ENCODE data around the gene TNIK. TPM values are rescaled to one million over a fixed set of nuclear protein-coding genes. Genes with fewer than 3 reads are reported as not detected.
"Not testable (repeated sequence)": the region's sequence is repeated elsewhere in the genome, so short reads cannot be mapped to it uniquely, and the experiment has no call there.

TNIK gene
- total RNA-seq, 1 donor = 24.2 TPM

DNA sequence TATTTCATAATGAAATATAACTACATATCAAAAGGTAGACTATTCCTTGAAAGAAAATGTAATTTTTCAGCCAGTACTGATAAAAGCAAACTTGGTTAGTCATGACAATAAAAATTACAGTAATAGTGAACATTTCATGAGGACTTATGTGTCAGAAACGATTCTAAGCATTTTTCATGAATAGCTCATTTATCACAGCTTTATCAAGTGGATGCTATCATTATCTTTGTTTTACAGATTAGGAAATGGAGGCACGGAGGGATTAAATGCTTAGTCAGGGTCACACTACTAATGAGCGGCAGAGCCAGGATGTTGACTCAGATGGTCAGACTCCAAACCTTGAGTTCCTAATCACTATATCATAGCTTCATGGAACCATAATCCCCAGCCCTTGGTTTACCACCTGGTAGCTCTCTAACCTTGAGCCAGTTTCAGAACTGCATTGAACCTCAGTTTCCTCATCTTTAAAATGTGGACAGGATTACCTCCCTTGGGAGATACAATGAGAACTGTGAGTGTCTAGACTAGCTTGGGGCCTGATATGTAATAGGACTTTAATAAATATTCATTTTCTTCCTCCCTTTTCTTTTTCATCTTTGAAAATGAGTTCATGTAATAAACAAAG lies 85.4 kb downstream of the TNIK start:
- H3K4me3 ChIP-seq (ENCODE audit: low read depth, low read length) = no peak overlapping the region
- peak; percentile 98 for DNase-seq (ENCODE audit: low read depth)
- TF ChIP-seq, protein P1, sequence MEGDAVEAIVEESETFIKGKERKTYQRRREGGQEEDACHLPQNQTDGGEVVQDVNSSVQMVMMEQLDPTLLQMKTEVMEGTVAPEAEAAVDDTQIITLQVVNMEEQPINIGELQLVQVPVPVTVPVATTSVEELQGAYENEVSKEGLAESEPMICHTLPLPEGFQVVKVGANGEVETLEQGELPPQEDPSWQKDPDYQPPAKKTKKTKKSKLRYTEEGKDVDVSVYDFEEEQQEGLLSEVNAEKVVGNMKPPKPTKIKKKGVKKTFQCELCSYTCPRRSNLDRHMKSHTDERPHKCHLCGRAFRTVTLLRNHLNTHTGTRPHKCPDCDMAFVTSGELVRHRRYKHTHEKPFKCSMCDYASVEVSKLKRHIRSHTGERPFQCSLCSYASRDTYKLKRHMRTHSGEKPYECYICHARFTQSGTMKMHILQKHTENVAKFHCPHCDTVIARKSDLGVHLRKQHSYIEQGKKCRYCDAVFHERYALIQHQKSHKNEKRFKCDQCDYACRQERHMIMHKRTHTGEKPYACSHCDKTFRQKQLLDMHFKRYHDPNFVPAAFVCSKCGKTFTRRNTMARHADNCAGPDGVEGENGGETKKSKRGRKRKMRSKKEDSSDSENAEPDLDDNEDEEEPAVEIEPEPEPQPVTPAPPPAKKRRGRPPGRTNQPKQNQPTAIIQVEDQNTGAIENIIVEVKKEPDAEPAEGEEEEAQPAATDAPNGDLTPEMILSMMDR (IDR thresholded peaks at IDR 0.05; ENCODE audit: insufficient read depth, low read length) = no peak

DNA sequence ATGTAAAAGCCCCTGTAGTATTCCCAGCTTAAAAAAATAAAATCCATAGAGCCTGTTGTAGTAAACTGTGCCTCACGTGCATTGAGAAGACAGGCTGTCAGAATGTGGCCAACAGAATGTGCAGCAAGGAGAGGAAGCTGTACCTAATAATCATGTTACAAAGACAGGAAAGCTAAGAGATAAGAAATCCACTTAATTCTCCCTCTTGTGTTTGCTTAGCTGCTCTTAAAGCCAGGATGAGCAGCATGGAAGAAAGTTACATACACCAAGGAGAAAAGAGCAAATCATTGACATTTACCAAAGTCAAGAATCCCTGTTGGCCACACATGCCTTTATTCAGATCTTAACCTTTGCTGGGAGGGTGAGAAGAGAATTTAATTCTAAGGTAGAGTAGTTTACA lies 85.9 kb downstream of the TNIK start:
- no peak for DNase-seq (ENCODE audit: low read depth)
- H3K4me3 ChIP-seq (ENCODE audit: low read depth, low read length) = no peak overlapping the region
- TF ChIP-seq, protein P1 (IDR thresholded peaks at IDR 0.05; ENCODE audit: insufficient read depth, low read length) = no peak

DNA sequence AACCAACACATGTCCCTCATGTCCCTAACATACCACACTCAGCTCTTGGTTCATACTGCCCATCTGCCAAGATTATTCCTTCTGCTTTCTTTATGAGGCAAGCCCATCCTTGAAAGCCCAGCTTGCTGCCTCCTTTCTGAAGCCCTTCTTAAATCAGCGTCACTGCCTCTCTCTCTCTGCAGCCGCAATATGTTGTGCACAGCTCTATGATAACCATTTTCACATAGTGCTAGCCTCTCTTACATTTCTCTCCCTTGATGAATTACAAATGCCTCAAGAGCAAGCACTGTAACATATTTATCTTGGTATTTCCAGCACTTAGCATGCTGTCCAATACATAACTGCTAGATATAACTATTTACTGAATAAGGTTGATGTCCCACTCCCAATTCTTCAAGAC lies 86.5 kb downstream of the TNIK start:
- no peak for DNase-seq (ENCODE audit: low read depth)
- H3K4me3 ChIP-seq (ENCODE audit: low read depth, low read length) = no peak overlapping the region
- TF ChIP-seq, protein P1 (IDR thresholded peaks at IDR 0.05; ENCODE audit: insufficient read depth, low read length) = no peak

DNA sequence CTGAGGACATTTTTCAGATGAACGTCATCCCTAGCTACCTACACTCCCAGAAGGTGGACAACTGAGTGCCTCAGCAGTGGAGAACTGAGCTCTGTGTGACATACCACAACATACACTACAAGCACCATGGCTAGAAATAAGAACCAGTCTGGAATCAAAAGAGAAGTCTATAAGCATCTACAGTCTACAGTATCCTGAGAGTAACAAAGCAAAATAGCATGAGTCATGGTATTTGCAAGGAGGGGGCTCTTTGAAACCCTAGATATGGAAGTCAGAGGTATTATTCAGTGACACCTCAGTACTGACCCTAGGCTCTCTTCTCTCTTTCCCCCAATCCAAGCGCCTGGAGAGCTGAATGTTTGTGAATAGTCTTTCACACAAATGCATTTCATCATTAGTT lies 87.5 kb downstream of the TNIK start:
- DNase-seq (ENCODE audit: low read depth) = no peak
- TF ChIP-seq, protein P1 (IDR thresholded peaks at IDR 0.05; ENCODE audit: insufficient read depth, low read length) = no peak

DNA sequence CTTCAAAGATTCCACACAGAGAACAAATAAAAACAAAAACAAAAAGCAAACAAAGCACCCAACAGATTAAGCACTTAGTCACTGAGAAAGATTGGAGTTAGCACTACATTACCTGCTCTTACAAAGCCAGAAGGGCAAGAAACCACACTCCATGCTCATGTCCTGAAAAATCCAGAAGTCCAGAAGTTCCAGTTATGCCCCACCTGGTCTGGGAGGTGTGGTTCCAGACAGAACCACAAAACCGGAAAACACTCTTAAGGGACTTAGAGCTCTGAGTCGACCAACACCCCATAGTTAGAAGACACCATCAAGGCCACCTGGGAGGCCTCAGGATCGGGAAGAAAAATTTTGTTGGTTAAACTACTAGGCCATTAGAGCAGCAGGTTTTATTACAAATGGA lies 88.9 kb downstream of the TNIK start:
- DNase-seq (ENCODE audit: low read depth) = no peak
- TF ChIP-seq, protein P1 (IDR thresholded peaks at IDR 0.05; ENCODE audit: insufficient read depth, low read length) = no peak

More for the DNA sequence above, 87.5 kb downstream of the TNIK start:
- no peak overlapping the region for H3K4me3 ChIP-seq (ENCODE audit: low read depth, low read length)

DNA sequence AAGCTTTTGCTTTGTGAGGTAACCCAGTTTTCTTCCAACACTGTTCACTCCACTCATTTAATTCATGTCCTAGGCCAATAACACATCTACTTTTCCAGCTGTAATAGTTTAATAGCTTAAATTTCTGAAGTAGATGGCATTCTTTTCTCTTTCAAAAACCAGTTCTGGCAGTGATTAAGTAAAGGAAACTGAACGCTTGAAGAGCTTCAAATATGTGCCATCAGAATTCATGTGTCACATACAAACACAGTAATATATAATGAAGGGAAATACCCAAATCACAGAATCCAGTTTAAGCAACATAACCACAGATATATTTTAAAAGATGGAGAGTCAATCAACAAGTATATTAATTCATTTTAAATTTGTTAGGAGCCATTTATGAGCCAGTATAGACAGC lies 91.0 kb downstream of the TNIK start:
- TF ChIP-seq, protein P1 (IDR thresholded peaks at IDR 0.05; ENCODE audit: insufficient read depth, low read length) = no peak
- no peak for DNase-seq (ENCODE audit: low read depth)
- H3K4me3 ChIP-seq (ENCODE audit: low read depth, low read length) = no peak overlapping the region

More for the DNA sequence above, 88.9 kb downstream of the TNIK start:
- no peak overlapping the region for H3K4me3 ChIP-seq (ENCODE audit: low read depth, low read length)

DNA sequence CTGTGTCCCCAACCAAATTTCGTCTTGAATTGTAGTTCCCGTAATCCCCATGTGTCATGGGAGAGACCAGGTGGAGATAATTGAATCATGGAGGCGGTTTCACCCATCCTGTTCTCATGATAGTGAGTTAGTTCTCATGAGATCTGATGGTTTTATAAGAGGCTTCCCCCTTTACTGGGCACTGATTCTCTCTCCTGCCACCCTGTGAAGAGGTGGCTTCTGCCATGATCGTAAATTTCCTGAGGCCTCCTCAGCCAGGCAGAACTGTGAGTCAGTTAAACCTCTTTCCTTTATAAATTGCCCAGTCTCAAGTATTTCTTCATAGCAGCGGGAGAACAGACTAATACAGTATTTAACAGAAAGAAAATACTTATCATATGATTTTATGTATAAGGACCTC lies 93.5 kb downstream of the TNIK start:
- not testable (repeated sequence) for H3K4me3 ChIP-seq (ENCODE audit: low read depth, low read length); DNase-seq (ENCODE audit: low read depth)

Data from fibroblast of the aortic adventitia (primary cell).